NT2/D1 (cell line): ENCODE data around the gene CDH13.

Source experiments
- DNase-seq: peaks from one replicate; pipeline ENCODE4 v3.0.0-alpha.2; 2011; ENCODE audit warnings: low read depth, low spot score
- H3K27me3 ChIP-seq: 2 replicates; pipeline ENCODE4 v1.6.0; 2011; ENCODE audit warnings: mild to moderate bottlenecking; ENCODE audit not compliant: insufficient read length, insufficient read depth
- H3K36me3 ChIP-seq: 2 replicates; pipeline ENCODE4 v1.6.1; 2011; ENCODE audit warnings: mild to moderate bottlenecking, low read length, mixed read lengths; ENCODE audit not compliant: insufficient read depth, insufficient read length
- H3K4me1 ChIP-seq: 2 replicates; pipeline ENCODE4 v1.5.1; 2011; ENCODE audit not compliant: insufficient read depth, insufficient read length
- H3K4me3 ChIP-seq: 2 replicates; pipeline ENCODE4 v1.5.1; 2011; ENCODE audit warnings: low read depth; ENCODE audit not compliant: insufficient read length
- H3K9ac ChIP-seq: 2 replicates; pipeline ENCODE4 v1.6.0; 2011; ENCODE audit warnings: low read depth; ENCODE audit not compliant: insufficient read length
- H3K9me3 ChIP-seq: 2 replicates; pipeline ENCODE4 v1.5.1; 2011; ENCODE audit warnings: mild to moderate bottlenecking, low read length; ENCODE audit not compliant: insufficient read depth
- SUZ12 ChIP-seq: IDR thresholded peaks from 2 replicates; pipeline ENCODE4 v1.6.1; 2011; ENCODE audit not compliant: insufficient read length, insufficient read depth; ENCODE audit errors: extremely low read depth
- YY1 ChIP-seq: IDR thresholded peaks from 2 replicates; pipeline ENCODE4 v1.6.1; 2011; ENCODE audit not compliant: insufficient read length, insufficient read depth
- ZNF274 ChIP-seq: IDR thresholded peaks from 2 replicates; pipeline ENCODE4 v1.6.1; 2011; ENCODE audit warnings: mild to moderate bottlenecking, low read depth, low read length

The CDH13 gene

DNA sequence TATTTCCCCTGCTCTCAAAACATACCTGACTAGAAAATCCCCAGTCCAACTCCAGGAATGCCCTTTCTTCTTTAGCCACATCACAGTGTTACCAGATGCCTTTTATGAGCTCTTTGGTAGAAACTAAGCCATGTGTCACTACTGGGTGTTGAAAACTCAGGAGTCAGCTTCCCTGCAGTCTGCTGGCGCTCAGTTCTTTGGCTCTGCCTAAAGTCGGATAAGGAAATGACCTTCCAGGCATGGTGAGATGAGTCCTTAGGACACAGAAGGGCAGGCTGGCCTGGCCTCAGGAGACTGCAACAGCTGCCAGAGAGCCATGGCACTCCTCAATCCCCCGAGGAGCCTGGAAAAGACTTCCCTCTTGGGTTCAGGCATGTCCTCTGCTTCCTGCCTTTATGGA is 89.1 kb downstream of the CDH13 start:
- Histone ChIP-seq H3K4me3 (no peak overlapping the region), H3K9ac (no peak overlapping the region), H3K27me3 (no peaks in the 10 kb centered on the region), H3K9me3 (no peaks in the 10 kb centered on the region), H3K36me3 (peaks cover 33% of the 10 kb centered on the region), H3K4me1 (no peaks in the 10 kb centered on the region)
- TF ChIP-seq ZNF274 (no peak), SUZ12 (no peak), YY1 (no peak)
- DNase-seq = no peak

DNA sequence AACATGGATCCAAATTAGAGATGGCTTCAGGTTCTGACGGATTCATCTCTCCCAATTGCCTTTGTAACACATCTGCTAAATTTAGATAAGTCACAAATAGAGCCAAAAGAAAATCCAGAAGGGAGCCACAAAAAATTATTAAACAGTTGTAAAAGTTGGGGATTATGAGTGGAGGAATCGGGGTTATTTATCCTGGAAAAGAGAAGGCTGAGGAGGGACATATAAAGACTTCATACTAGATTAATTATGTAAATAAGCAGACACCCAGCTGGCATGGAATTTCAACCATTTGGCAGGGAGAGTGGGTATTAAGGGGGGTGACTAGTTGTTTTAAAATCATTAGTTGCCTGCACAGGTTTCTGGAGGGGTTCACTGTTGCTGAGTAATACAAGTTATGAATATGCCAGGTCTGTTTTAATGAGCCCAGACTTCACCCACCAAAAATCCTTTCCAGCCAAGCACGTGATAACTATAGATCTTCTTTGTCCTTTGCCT is 89.6 kb downstream of the CDH13 start:
- no peaks in the 10 kb centered on the region for H3K27me3 ChIP-seq
- no peak for DNase-seq
- no peaks in the 10 kb centered on the region for H3K4me1 ChIP-seq
- H3K9me3 ChIP-seq = no peaks in the 10 kb centered on the region
- TF ChIP-seq SUZ12 (no peak), YY1 (no peak), ZNF274 (no peak)
- H3K36me3 ChIP-seq = peaks cover 28% of the 10 kb centered on the region
- no peak overlapping the region for H3K9ac ChIP-seq
- H3K4me3 ChIP-seq = no peak overlapping the region

DNA sequence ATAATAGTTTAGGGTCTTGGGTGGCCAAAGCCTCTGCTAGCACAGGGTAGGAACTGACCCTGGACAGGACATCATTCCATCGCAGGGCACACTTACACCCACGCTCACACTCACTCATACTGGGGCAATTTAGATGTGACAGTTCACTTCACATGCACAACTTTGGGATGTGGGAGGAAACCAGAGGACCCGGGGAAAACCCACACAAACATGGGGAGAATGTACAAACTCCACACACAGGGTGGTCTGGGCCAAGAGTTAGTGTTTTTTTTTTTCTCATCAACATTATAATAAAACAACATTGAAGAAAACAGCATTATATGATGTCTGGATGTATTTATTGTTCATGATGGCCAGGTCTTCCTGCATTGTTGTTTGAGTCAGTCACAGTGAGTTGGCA is 93.6 kb downstream of the CDH13 start:
- no peak for DNase-seq
- Histone ChIP-seq H3K27me3 (no peaks in the 10 kb centered on the region), H3K9ac (no peak overlapping the region), H3K9me3 (no peaks in the 10 kb centered on the region), H3K4me3 (no peak overlapping the region), H3K36me3 (peaks cover 23% of the 10 kb centered on the region), H3K4me1 (no peaks in the 10 kb centered on the region)
- TF ChIP-seq ZNF274 (no peak), SUZ12 (no peak), YY1 (no peak)

GRCh38 chr16:82726306-82726705 is 99.5 kb downstream of the CDH13 start:
- H3K27me3 ChIP-seq = no peaks in the 10 kb centered on the region
- no peak for DNase-seq
- H3K4me3 ChIP-seq = no peak overlapping the region
- no peaks in the 10 kb centered on the region for H3K4me1 ChIP-seq
- peaks cover 11% of the 10 kb centered on the region for H3K9me3 ChIP-seq
- TF ChIP-seq YY1 (no peak), ZNF274 (no peak)
- peaks cover 8% of the 10 kb centered on the region for H3K36me3 ChIP-seq
- no peak overlapping the region for H3K9ac ChIP-seq

DNA sequence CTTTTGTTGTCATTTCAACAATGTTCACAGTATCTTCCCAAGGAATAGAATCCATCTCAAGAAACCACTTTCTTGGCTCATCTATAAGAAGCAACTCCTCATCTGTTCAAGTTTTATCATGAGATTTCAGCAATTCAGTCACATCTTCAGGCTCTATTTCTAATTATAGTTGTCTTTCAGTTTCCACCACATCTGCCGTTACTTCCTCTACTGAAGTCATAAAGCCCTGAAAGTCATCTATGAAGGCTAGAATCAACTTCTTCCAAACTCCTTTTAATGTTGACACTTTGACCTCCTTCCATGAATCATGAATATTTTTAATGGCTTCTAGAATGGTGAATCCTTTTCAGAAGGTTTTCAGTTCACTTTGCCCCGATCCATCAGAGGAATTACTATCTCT is 102.1 kb downstream of the CDH13 start:
- no peak overlapping the region for H3K4me3 ChIP-seq
- H3K9me3 ChIP-seq = peaks cover 11% of the 10 kb centered on the region
- H3K9ac ChIP-seq = no peak overlapping the region
- H3K27me3 ChIP-seq = no peaks in the 10 kb centered on the region
- H3K36me3 ChIP-seq = no peaks in the 10 kb centered on the region
- no peaks in the 10 kb centered on the region for H3K4me1 ChIP-seq
- no peak for DNase-seq
- no peak for TF ChIP-seq SUZ12
- no peak for TF ChIP-seq ZNF274
- TF ChIP-seq YY1 = no peak

DNA sequence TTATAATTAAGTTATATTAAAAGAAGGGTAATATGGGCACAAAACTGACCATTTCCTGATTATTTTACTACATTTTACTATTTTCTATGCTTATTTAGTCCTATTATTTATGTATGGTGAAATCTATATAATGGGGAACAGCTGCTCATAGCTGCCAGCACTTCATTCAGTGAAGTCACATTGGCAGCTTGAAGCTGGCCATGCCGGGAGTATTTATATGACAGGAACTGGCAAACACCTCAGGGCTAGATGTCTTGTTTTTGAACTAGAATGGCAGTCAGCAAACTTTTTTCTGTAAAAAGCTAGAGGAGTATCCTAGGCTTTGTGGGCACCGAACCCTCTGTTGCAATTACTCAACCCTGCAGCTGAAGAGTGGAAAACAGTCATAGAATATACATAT is 104.1 kb downstream of the CDH13 start:
- no peak for TF ChIP-seq ZNF274
- TF ChIP-seq SUZ12 = no peak
- TF ChIP-seq YY1 = no peak
- H3K4me3 ChIP-seq = no peak overlapping the region
- no peak for DNase-seq

DNA sequence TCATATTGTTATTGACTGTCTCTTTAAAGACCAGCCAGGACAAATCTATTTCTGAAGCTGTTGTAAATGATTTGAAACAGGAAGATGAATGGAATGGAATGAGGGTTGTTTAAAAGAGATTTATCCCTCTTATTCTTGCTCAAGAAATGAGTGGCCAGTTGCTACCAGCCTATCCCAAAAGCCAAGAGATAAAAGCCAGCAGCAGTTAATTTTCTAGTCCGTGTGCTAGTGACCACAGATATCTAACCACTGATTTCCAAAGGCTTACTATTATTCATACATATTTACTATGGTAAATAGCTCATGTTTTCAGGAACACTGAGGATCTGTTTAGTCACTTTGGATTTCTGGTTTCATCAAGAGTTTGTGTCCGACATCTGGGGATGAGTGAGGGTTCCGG is 105.7 kb downstream of the CDH13 start:
- Histone ChIP-seq H3K27me3 (no peaks in the 10 kb centered on the region), H3K9ac (no peak overlapping the region), H3K9me3 (peaks cover 11% of the 10 kb centered on the region), H3K36me3 (no peaks in the 10 kb centered on the region), H3K4me1 (no peaks in the 10 kb centered on the region), H3K4me3 (no peak overlapping the region)
- TF ChIP-seq YY1 (no peak), ZNF274 (no peak), SUZ12 (no peak)
- no peak for DNase-seq

More for the DNA sequence above, 104.1 kb downstream of the CDH13 start:
- Histone ChIP-seq H3K27me3 (no peaks in the 10 kb centered on the region), H3K9me3 (peaks cover 11% of the 10 kb centered on the region), H3K9ac (no peak overlapping the region), H3K4me1 (no peaks in the 10 kb centered on the region), H3K36me3 (no peaks in the 10 kb centered on the region)

DNA sequence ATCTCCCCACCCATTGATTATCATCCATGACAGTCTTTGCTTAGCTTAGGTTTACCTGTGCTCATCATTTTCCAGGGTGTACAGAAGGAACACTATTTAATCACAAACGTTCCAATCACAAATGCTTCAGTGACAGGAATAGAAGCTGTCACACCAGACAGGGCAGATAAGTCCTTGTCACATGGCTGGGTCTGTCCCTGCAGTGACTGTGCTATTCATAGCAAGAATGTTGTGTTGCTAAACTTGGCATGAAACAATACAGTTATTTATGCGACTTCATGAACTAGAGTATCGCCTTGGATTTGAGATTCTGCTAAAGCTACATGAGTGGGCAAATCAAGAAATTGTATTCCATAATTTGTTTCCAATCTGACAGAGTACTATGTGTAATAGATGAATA is 108.4 kb downstream of the CDH13 start:
- no peak overlapping the region for H3K4me3 ChIP-seq
- no peaks in the 10 kb centered on the region for H3K36me3 ChIP-seq
- no peaks in the 10 kb centered on the region for H3K4me1 ChIP-seq
- H3K9ac ChIP-seq = no peak overlapping the region
- H3K27me3 ChIP-seq = no peaks in the 10 kb centered on the region
- DNase-seq = no peak
- TF ChIP-seq ZNF274 (no peak), YY1 (no peak), SUZ12 (no peak)
- H3K9me3 ChIP-seq = no peaks in the 10 kb centered on the region
